ENCODE results near the gene MEG3. TPM values are rescaled to one million over a fixed set of nuclear protein-coding genes. Genes with fewer than 3 reads are reported as not detected.
"Not testable (repeated sequence)": the region's sequence is repeated elsewhere in the genome, so short reads cannot be mapped to it uniquely, and the experiment has no call there.

MEG3 gene
- polyA plus RNA-seq, 6 donors from 2014 or later, result 0.18 TPM; not detected in 5

GRCh38 chr14:100810861-100811461, 15.0 kb upstream of the MEG3 start:
- H3K4me1 Mint-ChIP-seq, result no peaks in the 10 kb centered on the region
- no peak overlapping the region for H3K4me3 Mint-ChIP-seq
- ATAC-seq (ENCODE audit: low read depth in 2 of 2) (no peak), DNase-seq (no peak)
- peaks cover 5 to 17% (median 16%) of the 10 kb centered on the region in 3 donors for H3K27me3 Mint-ChIP-seq
- no peak overlapping the region for H3K27ac Mint-ChIP-seq
- H3K9me3 Mint-ChIP-seq, result peaks cover 0 to 28% (median 14%) of the 10 kb centered on the region in 7 donors
- no peaks in the 10 kb centered on the region for H3K36me3 Mint-ChIP-seq

- ATAC-seq (ENCODE audit: low read depth in 2 of 2) (no peak), DNase-seq (no peak)
- Mint-ChIP-seq H3K36me3 (no peaks in the 10 kb centered on the region), H3K4me1 (no peaks in the 10 kb centered on the region), H3K27ac (no peak overlapping the region), H3K4me3 (no peak overlapping the region), H3K9me3 (peaks cover 0 to 21% (median 14%) of the 10 kb centered on the region in 7 donors), H3K27me3 (peaks cover 5 to 27% (median 17%) of the 10 kb centered on the region in 3 donors)
Observed at GRCh38 chr14:100813291-100813690, 12.6 kb upstream of the MEG3 start.

- DNase-seq (no peak), ATAC-seq (ENCODE audit: low read depth in 2 of 2) (no peak)
- Mint-ChIP-seq H3K27me3 (peaks cover 5 to 29% (median 13%) of the 10 kb centered on the region in 3 donors), H3K27ac (no peak overlapping the region), H3K4me3 (no peak overlapping the region), H3K9me3 (peaks cover 1 to 9% (median 5%) of the 10 kb centered on the region in 7 donors), H3K36me3 (no peaks in the 10 kb centered on the region), H3K4me1 (no peaks in the 10 kb centered on the region)
Observed at GRCh38 chr14:100815478-100816285, 10.2 kb upstream of the MEG3 start.

- H3K9me3 Mint-ChIP-seq, result peaks cover 0 to 6% (median 3%) of the 10 kb centered on the region in 7 donors
- H3K4me1 Mint-ChIP-seq, result no peaks in the 10 kb centered on the region
- H3K36me3 Mint-ChIP-seq, result no peaks in the 10 kb centered on the region
- no peak for ATAC-seq (ENCODE audit: low read depth in 2 of 2)
- no peak for DNase-seq
- H3K27me3 Mint-ChIP-seq, result peaks cover 5 to 29% (median 15%) of the 10 kb centered on the region in 3 donors
- H3K4me3 Mint-ChIP-seq, result no peak overlapping the region
- no peak overlapping the region for H3K27ac Mint-ChIP-seq
Observed at GRCh38 chr14:100816286-100816949, 9.5 kb upstream of the MEG3 start.

- no peak overlapping the region for H3K27ac Mint-ChIP-seq
Observed at GRCh38 chr14:100816950-100817901, 8.7 kb upstream of the MEG3 start.

GRCh38 chr14:100818221-100818699, 7.7 kb upstream of the MEG3 start:
- no peak overlapping the region for H3K27ac Mint-ChIP-seq
- H3K27me3 Mint-ChIP-seq, result peaks cover 5 to 40% (median 29%) of the 10 kb centered on the region in 3 donors
- DNase-seq (no peak), ATAC-seq (ENCODE audit: low read depth in 2 of 2) (no peak)
- H3K9me3 Mint-ChIP-seq, result peaks cover 0 to 3% (median 1%) of the 10 kb centered on the region in 7 donors
- no peaks in the 10 kb centered on the region for H3K4me1 Mint-ChIP-seq
- no peaks in the 10 kb centered on the region for H3K36me3 Mint-ChIP-seq
- H3K4me3 Mint-ChIP-seq, result no peak overlapping the region

More at GRCh38 chr14:100816950-100817901, 8.7 kb upstream of the MEG3 start:
- H3K27me3 Mint-ChIP-seq, result peaks cover 5 to 33% (median 23%) of the 10 kb centered on the region in 3 donors
- H3K4me3 Mint-ChIP-seq, result no peak overlapping the region
- H3K36me3 Mint-ChIP-seq, result no peaks in the 10 kb centered on the region
- DNase-seq, result no peak
- no peaks in the 10 kb centered on the region for H3K4me1 Mint-ChIP-seq
- no peak for ATAC-seq (ENCODE audit: low read depth in 2 of 2)
- peaks cover 0 to 5% (median 2%) of the 10 kb centered on the region in 7 donors for H3K9me3 Mint-ChIP-seq

- ATAC-seq (ENCODE audit: low read depth in 2 of 2); H3K4me3 Mint-ChIP-seq; H3K36me3 Mint-ChIP-seq; H3K4me1 Mint-ChIP-seq; DNase-seq; H3K9me3 Mint-ChIP-seq; H3K27ac Mint-ChIP-seq: not testable (repeated sequence)
- peaks cover 3 to 33% (median 25%) of the 10 kb centered on the region in 3 donors for H3K27me3 Mint-ChIP-seq
Observed at GRCh38 chr14:100818923-100819322, 7.0 kb upstream of the MEG3 start.

- no peak for ATAC-seq (ENCODE audit: low read depth in 2 of 2)
- Mint-ChIP-seq H3K4me3 (no peak overlapping the region), H3K9me3 (peaks cover 0 to 3% (median 0%) of the 10 kb centered on the region in 7 donors), H3K36me3 (no peaks in the 10 kb centered on the region), H3K27me3 (peaks cover 2 to 29% (median 21%) of the 10 kb centered on the region in 3 donors), H3K4me1 (peaks cover 0 to 2% (median 0%) of the 10 kb centered on the region in 3 donors), H3K27ac (no peak overlapping the region)
- no peak for DNase-seq
Observed at GRCh38 chr14:100819453-100819828, 6.5 kb upstream of the MEG3 start.

GRCh38 chr14:100819829-100820475, 6.0 kb upstream of the MEG3 start:
- Mint-ChIP-seq H3K27ac (no peak overlapping the region), H3K9me3 (peaks cover 0 to 4% (median 0%) of the 10 kb centered on the region in 7 donors)

GRCh38 chr14:100820957-100821356, 5.0 kb upstream of the MEG3 start:
- Mint-ChIP-seq H3K27ac (no peak overlapping the region), H3K4me3 (no peak overlapping the region), H3K4me1 (peaks cover 9 to 13% (median 10%) of the 10 kb centered on the region in 3 donors), H3K27me3 (peaks cover 5 to 42% (median 33%) of the 10 kb centered on the region in 3 donors), H3K36me3 (no peaks in the 10 kb centered on the region), H3K9me3 (peaks cover 0 to 5% (median 2%) of the 10 kb centered on the region in 7 donors)
- DNase-seq (no peak), ATAC-seq (ENCODE audit: low read depth in 2 of 2) (no peak)

More at GRCh38 chr14:100819829-100820475, 6.0 kb upstream of the MEG3 start:
- Mint-ChIP-seq H3K4me3 (no peak overlapping the region), H3K27me3 (peaks cover 5 to 33% (median 25%) of the 10 kb centered on the region in 3 donors), H3K4me1 (peaks cover 3 to 7% (median 3%) of the 10 kb centered on the region in 3 donors), H3K36me3 (no peaks in the 10 kb centered on the region)
- ATAC-seq (ENCODE audit: low read depth in 2 of 2), result no peak
- no peak for DNase-seq

GRCh38 chr14:100822013-100822412, 3.9 kb upstream of the MEG3 start:
- H3K4me1 Mint-ChIP-seq, result peaks cover 12 to 22% (median 13%) of the 10 kb centered on the region in 3 donors
- H3K27ac Mint-ChIP-seq, result no peak overlapping the region
- H3K27me3 Mint-ChIP-seq, result peaks cover 11 to 46% (median 40%) of the 10 kb centered on the region in 3 donors
- DNase-seq, result no peak
- no peak for ATAC-seq (ENCODE audit: low read depth in 2 of 2)
- H3K36me3 Mint-ChIP-seq, result no peaks in the 10 kb centered on the region
- peaks cover 0 to 5% (median 3%) of the 10 kb centered on the region in 7 donors for H3K9me3 Mint-ChIP-seq
- no peak overlapping the region for H3K4me3 Mint-ChIP-seq

All from naive B cell (primary cell).